Renal cortex interstitium (tissue), 11 donors: ENCODE data around the gene FGF19. TPM values are rescaled to one million over a fixed set of nuclear protein-coding genes. Genes with fewer than 3 reads are reported as not detected.

ENCODE experiments used
- DNase-seq, 11 donors: peaks; one replicate each; pipeline ENCODE4 v3.0.0-alpha.2; 2013; ENCODE audit warnings: low read depth in 9 of 11, low spot score in 4 of 11; ENCODE audit errors: extremely low read depth in 1 of 11
- polyA plus RNA-seq, 3 donors: library from polyadenylated mRNA; unstranded; fragments of 120-200 nt; gene quantifications; one replicate each; pipeline ENCODE4 v1.2.1, GENCODE V29; 2013; ENCODE audit not compliant: insufficient read length in 3 of 3

The FGF19 gene
- polyA plus RNA-seq, 3 donors, result 0.50 to 0.93 (median 0.59) TPM

GRCh38 chr11:69721745-69722144 lies 17.9 kb upstream of the FGF19 start:
- DNase-seq, result no peak

- no peak for DNase-seq
Measured at GRCh38 chr11:69721106-69721505, 17.3 kb upstream of the FGF19 start.

- DNase-seq, result no peak
Measured at GRCh38 chr11:69718912-69719311, 15.1 kb upstream of the FGF19 start.

GRCh38 chr11:69718147-69718546 lies 14.3 kb upstream of the FGF19 start:
- DNase-seq, result no peak

- DNase-seq, result no peak
Measured at GRCh38 chr11:69716891-69717747, 13.3 kb upstream of the FGF19 start.

GRCh38 chr11:69716099-69716498 lies 12.3 kb upstream of the FGF19 start:
- no peak for DNase-seq

- no peak for DNase-seq
Measured at GRCh38 chr11:69715446-69715845, 11.6 kb upstream of the FGF19 start.

- DNase-seq, result no peak
Measured at GRCh38 chr11:69711822-69712801, 8.3 kb upstream of the FGF19 start.

GRCh38 chr11:69708736-69709401 lies 5.0 kb upstream of the FGF19 start:
- DNase-seq, result no peak

- DNase-seq, result no peak
Measured at GRCh38 chr11:69707176-69707575, 3.4 kb upstream of the FGF19 start.

- no peak for DNase-seq
Measured at GRCh38 chr11:69705901-69706787, 2.3 kb upstream of the FGF19 start.

- DNase-seq, result no peak
Measured at GRCh38 chr11:69705351-69705811, 1.6 kb upstream of the FGF19 start.

GRCh38 chr11:69704508-69705253 lies 859 bp upstream of the FGF19 start:
- no peak for DNase-seq

GRCh38 chr11:69703453-69703767 lies 412 bp downstream of the FGF19 start:
- DNase-seq, result no peak

- no peak for DNase-seq
Measured at GRCh38 chr11:69702769-69703452, 911 bp downstream of the FGF19 start.

- no peak for DNase-seq
Measured at GRCh38 chr11:69702239-69702691, 1.6 kb downstream of the FGF19 start.
